ENCODE measurements around the gene MEF2C.

DNA sequence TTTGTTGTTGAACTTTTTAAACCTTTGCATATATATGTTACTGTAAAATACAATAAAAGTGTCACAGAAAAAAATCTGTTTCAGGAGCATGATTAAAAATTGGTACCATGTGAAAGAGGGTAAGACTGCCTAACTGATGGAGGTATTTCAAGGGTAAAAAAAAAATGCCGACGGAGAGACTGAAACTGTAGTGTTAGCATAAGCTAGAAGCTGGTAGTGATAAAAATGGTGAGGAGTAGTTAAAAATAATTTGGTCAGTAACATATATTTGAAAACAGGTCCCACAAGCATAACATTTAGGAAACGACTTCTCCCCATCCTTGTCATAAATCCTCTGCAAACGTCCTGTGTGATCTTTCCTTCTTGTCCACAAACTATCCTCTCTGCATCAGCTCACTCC lies 64.7 kb downstream of the MEF2C start:
- no peak for TF ChIP-seq EZH2 (IDR thresholded peaks at IDR 0.05; ENCODE audit: borderline replicate concordance, low read length)
- TF ChIP-seq, protein P1, sequence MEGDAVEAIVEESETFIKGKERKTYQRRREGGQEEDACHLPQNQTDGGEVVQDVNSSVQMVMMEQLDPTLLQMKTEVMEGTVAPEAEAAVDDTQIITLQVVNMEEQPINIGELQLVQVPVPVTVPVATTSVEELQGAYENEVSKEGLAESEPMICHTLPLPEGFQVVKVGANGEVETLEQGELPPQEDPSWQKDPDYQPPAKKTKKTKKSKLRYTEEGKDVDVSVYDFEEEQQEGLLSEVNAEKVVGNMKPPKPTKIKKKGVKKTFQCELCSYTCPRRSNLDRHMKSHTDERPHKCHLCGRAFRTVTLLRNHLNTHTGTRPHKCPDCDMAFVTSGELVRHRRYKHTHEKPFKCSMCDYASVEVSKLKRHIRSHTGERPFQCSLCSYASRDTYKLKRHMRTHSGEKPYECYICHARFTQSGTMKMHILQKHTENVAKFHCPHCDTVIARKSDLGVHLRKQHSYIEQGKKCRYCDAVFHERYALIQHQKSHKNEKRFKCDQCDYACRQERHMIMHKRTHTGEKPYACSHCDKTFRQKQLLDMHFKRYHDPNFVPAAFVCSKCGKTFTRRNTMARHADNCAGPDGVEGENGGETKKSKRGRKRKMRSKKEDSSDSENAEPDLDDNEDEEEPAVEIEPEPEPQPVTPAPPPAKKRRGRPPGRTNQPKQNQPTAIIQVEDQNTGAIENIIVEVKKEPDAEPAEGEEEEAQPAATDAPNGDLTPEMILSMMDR (IDR thresholded peaks at IDR 0.05; ENCODE audit: low read length): no peak
